HEK293 (cell line): ENCODE data around the gene ZDHHC3.
A peak's percentile ranks its signal among the peaks of the same experiment; 100 is the strongest.

Experiments
- CTCF ChIA-PET: fragments of 350-600 bp; formaldehyde crosslinking; extraction: SDS; loops from one replicate; lab custom pipeline; 2021; ENCODE audit warnings: antibody characterized with exemption; lab: Yijun Ruan, JAX
- POLR2A ChIA-PET: fragments of 300-600 bp; formaldehyde crosslinking; extraction: SDS; loops from one replicate; lab custom pipeline; 2020; ENCODE audit warnings: antibody characterized with exemption, inconsistent platforms; lab: Yijun Ruan, JAX
- H3K27ac ChIP-seq: fragments of 200-500 bp; sonication (Bioruptor generic); 2 replicates; pipeline ENCODE4 v1.5.1; 2014; ENCODE audit warnings: low read depth, low read length, control low read depth, inconsistent platforms; ENCODE audit errors: extremely low read depth
- H3K36me3 ChIP-seq, 2 experiments: fragments of 200-500 bp in 1 of 2; sonication (Bioruptor generic) in 1 of 2; 1 replicate in 1 of 2; 2 replicates in 1 of 2; pipeline ENCODE4 v1.5.1; 2014 to 2017; ENCODE audit warnings: inconsistent platforms in 2 of 2, low read length in 2 of 2; ENCODE audit not compliant: control insufficient read depth in 2 of 2, insufficient read depth in 1 of 2
- H3K4me1 ChIP-seq: fragments of 200-500 bp; sonication (Bioruptor generic); 2 replicates; pipeline ENCODE4 v1.5.1; 2014; ENCODE audit warnings: mild to moderate bottlenecking, low read length, inconsistent platforms; ENCODE audit not compliant: control insufficient read depth, insufficient read depth
- H3K4me3 ChIP-seq: 2 replicates; pipeline ENCODE4 v1.5.1; 2011; ENCODE audit warnings: low read depth, mild to moderate bottlenecking, control low read depth, low read length, moderate library complexity
- H3K9me3 ChIP-seq: fragments of 200-500 bp; sonication (Bioruptor generic); 2 replicates; pipeline ENCODE4 v1.5.1; 2014; ENCODE audit warnings: low read depth, low read length, inconsistent platforms; ENCODE audit not compliant: control insufficient read depth, insufficient read depth
- BCL11A ChIP-seq: fragments of 450-650 bp; formaldehyde crosslinking; IDR thresholded peaks from 2 replicates; pipeline ENCODE4 v1.5.1; 2016; ENCODE audit warnings: low read depth, missing biosample characterization, missing genetic modification characterization
- OSR2 ChIP-seq: fragments of 450-650 bp; formaldehyde crosslinking; IDR thresholded peaks from 2 replicates; pipeline ENCODE4 v1.5.1; 2016; ENCODE audit warnings: missing biosample characterization, missing genetic modification characterization
- PRDM4 ChIP-seq: fragments of 450-650 bp; formaldehyde crosslinking; IDR thresholded peaks from 2 replicates; pipeline ENCODE4 v1.5.1; 2017; ENCODE audit warnings: missing biosample characterization, missing genetic modification characterization
- SALL2 ChIP-seq: fragments of 450-650 bp; formaldehyde crosslinking; IDR thresholded peaks from 2 replicates; pipeline ENCODE4 v1.5.0; 2017; ENCODE audit warnings: missing biosample characterization, mild to moderate bottlenecking, missing genetic modification characterization, borderline replicate concordance
- SP7 ChIP-seq: fragments of 450-650 bp; formaldehyde crosslinking; IDR thresholded peaks from 2 replicates; pipeline ENCODE4 v1.5.1; 2016; ENCODE audit warnings: missing biosample characterization, missing genetic modification characterization
- ZBTB11 ChIP-seq: fragments of 450-650 bp; formaldehyde crosslinking; conservative IDR thresholded peaks from 2 replicates; pipeline ENCODE4 v1.5.1; 2016; ENCODE audit warnings: low read depth, missing biosample characterization, missing genetic modification characterization
- ZBTB26 ChIP-seq: fragments of 450-650 bp; formaldehyde crosslinking; optimal IDR thresholded peaks from 2 replicates; pipeline ENCODE3; 2016; ENCODE audit warnings: missing biosample characterization, mild to moderate bottlenecking, missing genetic modification characterization
- ZNF175 ChIP-seq: fragments of 450-650 bp; formaldehyde crosslinking; IDR thresholded peaks from 2 replicates; pipeline ENCODE4 v1.5.1; 2016; ENCODE audit warnings: missing biosample characterization, missing genetic modification characterization
- ZNF239 ChIP-seq: fragments of 450-650 bp; formaldehyde crosslinking; IDR thresholded peaks from 2 replicates; pipeline ENCODE4 v1.5.1; 2016; ENCODE audit warnings: missing biosample characterization, missing genetic modification characterization
- ZNF610 ChIP-seq: fragments of 450-650 bp; formaldehyde crosslinking; IDR thresholded peaks from 2 replicates; pipeline ENCODE4 v1.5.1; 2016; ENCODE audit warnings: missing biosample characterization, missing genetic modification characterization, borderline replicate concordance
- ZNF623 ChIP-seq: fragments of 450-650 bp; formaldehyde crosslinking; IDR thresholded peaks from 2 replicates; pipeline ENCODE4 v1.5.1; 2016; ENCODE audit warnings: missing biosample characterization, missing genetic modification characterization
- ZNF645 ChIP-seq: fragments of 450-650 bp; formaldehyde crosslinking; IDR thresholded peaks from 2 replicates; pipeline ENCODE4; 2016; ENCODE audit warnings: missing biosample characterization, missing genetic modification characterization
- ZNF654 ChIP-seq: fragments of 450-650 bp; formaldehyde crosslinking; IDR thresholded peaks from 2 replicates; pipeline ENCODE4 v1.5.1; 2016; ENCODE audit warnings: low read depth, missing biosample characterization, missing genetic modification characterization
- ZNF660 ChIP-seq: fragments of 450-650 bp; IDR thresholded peaks from 2 replicates; pipeline ENCODE4 v1.5.1; 2018; ENCODE audit warnings: missing biosample characterization, mild to moderate bottlenecking, missing genetic modification characterization
- ZNF692 ChIP-seq: fragments of 450-650 bp; formaldehyde crosslinking; IDR thresholded peaks from 2 replicates; pipeline ENCODE4 v1.5.1; 2016; ENCODE audit warnings: missing biosample characterization, missing genetic modification characterization
- ZXDB ChIP-seq: fragments of 450-650 bp; formaldehyde crosslinking; IDR thresholded peaks from 2 replicates; pipeline ENCODE4 v1.5.1; 2016; ENCODE audit warnings: missing biosample characterization, missing genetic modification characterization

ZDHHC3 gene

GRCh38 chr3:44993471-44994205, 17.7 kb upstream of the ZDHHC3 start (continued):
- TF ChIP-seq ZNF692 (tag by site-specific recombination) (0 out of 2 replicates have a peak, but pooled peaks have one; percentile 47), ZNF239 (no peak), OSR2 (tag by site-specific recombination) (peak; percentile 32; the same call in 1 of the 2 replicates), ZNF610 (tag by site-specific recombination) (no peak), ZXDB (tag by site-specific recombination) (no peak), BCL11A (no peak), ZBTB11 (tag by site-specific recombination) (no peak), ZNF660 (tag by site-specific recombination) (no peak), SALL2 (tag by site-specific recombination) (no peak), SP7 (tag by site-specific recombination) (peak; percentile 59; the same call in 1 of the 2 replicates), ZNF175 (tag by site-specific recombination) (no peak), ZNF623 (tag by site-specific recombination) (no peak), ZBTB26 (tag by site-specific recombination) (no peak)
- TF ChIP-seq, all 188 proteins: peak for 16

- ChIA-PET POLR2A (no interaction called here), CTCF (interaction anchor here (0.6 to 1.6 kb wide), 5 partner anchors 8 to 245 kb away, joined by 3 read pairs; no protein-coding TSS in a partner anchor)
- Histone ChIP-seq H3K36me3 (peaks cover 0 to 55% of the 10 kb centered on the region in 2 experiments; a peak in 1 of 3 replicates), H3K4me1 (peaks cover 18% of the 10 kb centered on the region), H3K27ac (no peak overlapping the region; the same call in 1 of the 2 replicates), H3K4me3 (no peak overlapping the region), H3K9me3 (no peaks in the 10 kb centered on the region)
- TF ChIP-seq PRDM4 (tag by site-specific recombination) (peak; percentile 51; the same call in 1 of the 2 replicates), ZNF654 (tag by site-specific recombination) (0 out of 2 replicates have a peak, but pooled peaks have one; percentile 5), ZNF645 (no peak)
Observed at GRCh38 chr3:44992555-44993470, 16.8 kb upstream of the ZDHHC3 start.
